Progenitor cell of endocrine pancreas (in vitro differentiated cells): ENCODE data around the gene MITD1. TPM values are rescaled to one million over a fixed set of nuclear protein-coding genes. Genes with fewer than 3 reads are reported as not detected.

Experiments
- DNase-seq: peaks from one replicate; pipeline ENCODE4 v3.0.0; 2021; ENCODE audit warnings: low spot score; ENCODE audit not compliant: unreplicated experiment
- H3K27ac Mint-ChIP-seq: 2 replicates; pipeline ENCODE4 v1.8.0; 2021; ENCODE audit warnings: mild to moderate bottlenecking, moderate library complexity, mixed read lengths
- H3K27me3 Mint-ChIP-seq: 2 replicates; pipeline ENCODE4 v1.8.0; 2021; ENCODE audit warnings: mixed read lengths
- H3K36me3 Mint-ChIP-seq: 2 replicates; pipeline ENCODE4 v1.8.0; 2022; ENCODE audit warnings: mixed read lengths; ENCODE audit not compliant: insufficient read depth
- H3K4me1 Mint-ChIP-seq: 2 replicates; pipeline ENCODE4 v1.8.0; 2021; ENCODE audit warnings: low read depth, mixed read lengths
- H3K4me3 Mint-ChIP-seq: 2 replicates; pipeline ENCODE4 v1.8.0; 2021; ENCODE audit warnings: low read depth, mild to moderate bottlenecking, moderate library complexity, mixed read lengths
- H3K9me3 Mint-ChIP-seq: 2 replicates; pipeline ENCODE4 v1.8.0; 2021; ENCODE audit warnings: low read depth, mixed read lengths
- CTCF ChIP-seq: fragments of 200-600 bp; sonication (generic); IDR thresholded peaks from one replicate; pipeline ENCODE4 v1.5.0; 2021; ENCODE audit warnings: antibody characterized with exemption, mild to moderate bottlenecking; ENCODE audit not compliant: unreplicated experiment
- total RNA-seq: library from RNA; stranded (reverse); gene quantifications from 2 replicates; pipeline ENCODE4 v1.2.1, GENCODE V29; 2021

Gene MITD1
- total RNA-seq, 1 donor from 2014 or later, result 38.4 TPM

GRCh38 chr2:99156891-99157290, 24.0 kb downstream of the MITD1 start:
- DNase-seq, result no peak
- Mint-ChIP-seq H3K36me3 (peaks cover 6% of the 10 kb centered on the region), H3K4me1 (peaks cover 20% of the 10 kb centered on the region), H3K9me3 (no peaks in the 10 kb centered on the region), H3K27me3 (no peaks in the 10 kb centered on the region), H3K4me3 (peak overlapping the region; percentile 39), H3K27ac (no peak overlapping the region)
- no peak for TF ChIP-seq CTCF

GRCh38 chr2:99154643-99155536, 26.0 kb downstream of the MITD1 start, which contains the start of the genes LIPT1 and TSGA10:
Gene LIPT1, plus strand, starts transcription at chr2:99154967. Its CDS starts 6,991 bp downstream, at chr2:99161958.
Gene TSGA10, minus strand, starts transcription at chr2:99154942. Its CDS starts 45,503 bp downstream, at chr2:99109439.
- Mint-ChIP-seq H3K9me3 (no peaks in the 10 kb centered on the region), H3K27me3 (no peaks in the 10 kb centered on the region), H3K27ac (peak within 1 kb of the TSS; percentile 97), H3K4me3 (peak within 1 kb of the TSS; percentile 96), H3K4me1 (peaks cover 20% of the 10 kb centered on the region), H3K36me3 (peaks cover 9% of the 10 kb centered on the region)
- TF ChIP-seq CTCF, result peak; percentile 49
- DNase-seq, result peak; percentile 74

- H3K4me1 Mint-ChIP-seq, result peaks cover 20% of the 10 kb centered on the region
- no peaks in the 10 kb centered on the region for H3K9me3 Mint-ChIP-seq
- peaks cover 9% of the 10 kb centered on the region for H3K36me3 Mint-ChIP-seq
- H3K27me3 Mint-ChIP-seq, result no peaks in the 10 kb centered on the region
- peak overlapping the region; percentile 97 for H3K27ac Mint-ChIP-seq
- TF ChIP-seq CTCF, result no peak
- H3K4me3 Mint-ChIP-seq, result peak overlapping the region; percentile 96
- DNase-seq, result no peak
Observed at GRCh38 chr2:99153921-99154604, 26.8 kb downstream of the MITD1 start.

GRCh38 chr2:99152199-99152895, 28.5 kb downstream of the MITD1 start:
- TF ChIP-seq CTCF, result no peak
- no peak overlapping the region for H3K27ac Mint-ChIP-seq
- no peak for DNase-seq
- H3K4me1 Mint-ChIP-seq, result peaks cover 19% of the 10 kb centered on the region
- H3K9me3 Mint-ChIP-seq, result no peaks in the 10 kb centered on the region
- peaks cover 8% of the 10 kb centered on the region for H3K36me3 Mint-ChIP-seq
- no peaks in the 10 kb centered on the region for H3K27me3 Mint-ChIP-seq
- H3K4me3 Mint-ChIP-seq, result no peak overlapping the region

- H3K9me3 Mint-ChIP-seq, result no peaks in the 10 kb centered on the region
Observed at GRCh38 chr2:99150706-99151105, 30.2 kb downstream of the MITD1 start.

More at GRCh38 chr2:99150706-99151105, 30.2 kb downstream of the MITD1 start:
- Mint-ChIP-seq H3K36me3 (peaks cover 6% of the 10 kb centered on the region), H3K27ac (no peak overlapping the region), H3K4me3 (no peak overlapping the region), H3K27me3 (no peaks in the 10 kb centered on the region), H3K4me1 (peaks cover 13% of the 10 kb centered on the region)
- DNase-seq, result no peak
- TF ChIP-seq CTCF, result no peak
